HG03108 (cell line): ENCODE results near the gene EAF2.
"Not testable (repeated sequence)": the region's sequence is repeated elsewhere in the genome, so short reads cannot be mapped to it uniquely, and the experiment has no call there.

ENCODE experiments used
- ATAC-seq: cut with Tn5 transposase; IDR thresholded peaks from one replicate; pipeline ENCODE4 v1.9.1; 2021; ENCODE audit warnings: moderate library complexity; ENCODE audit not compliant: unreplicated experiment

Gene EAF2

GRCh38 chr3:121857778-121858177 lies 22.8 kb downstream of the EAF2 start:
- ATAC-seq: not testable (repeated sequence)

- not testable (repeated sequence) for ATAC-seq
Measured at GRCh38 chr3:121863247-121863646, 28.2 kb downstream of the EAF2 start.

GRCh38 chr3:121863801-121864200 lies 28.8 kb downstream of the EAF2 start:
- ATAC-seq: no peak

- no peak for ATAC-seq
Measured at GRCh38 chr3:121869736-121870135, 34.7 kb downstream of the EAF2 start.

- no peak for ATAC-seq
Measured at GRCh38 chr3:121870717-121871116, 35.7 kb downstream of the EAF2 start.

GRCh38 chr3:121871430-121871829 lies 36.4 kb downstream of the EAF2 start:
- ATAC-seq: no peak

GRCh38 chr3:121878411-121878810 lies 43.4 kb downstream of the EAF2 start:
- no peak for ATAC-seq

GRCh38 chr3:121883507-121883906 lies 48.5 kb downstream of the EAF2 start:
- no peak for ATAC-seq

- no peak for ATAC-seq
Measured at GRCh38 chr3:121885386-121885785, 50.4 kb downstream of the EAF2 start.

GRCh38 chr3:121894301-121894990 lies 59.4 kb downstream of the EAF2 start, which contains the start of gene SLC15A2:
SLC15A2 (plus strand) TSS chr3:121894401; CDS start chr3:121894477, 76 bp downstream.
- ATAC-seq: no peak

- no peak for ATAC-seq
Measured at GRCh38 chr3:121895121-121895520, 60.1 kb downstream of the EAF2 start.

- ATAC-seq: no peak
Measured at GRCh38 chr3:121895736-121896135, 60.7 kb downstream of the EAF2 start.

- no peak for ATAC-seq
Measured at GRCh38 chr3:121896823-121897222, 61.8 kb downstream of the EAF2 start.

GRCh38 chr3:121897296-121897695 lies 62.3 kb downstream of the EAF2 start:
- no peak for ATAC-seq

- no peak for ATAC-seq
Measured at GRCh38 chr3:121913305-121913990, 78.4 kb downstream of the EAF2 start.

GRCh38 chr3:121914081-121914998 lies 79.3 kb downstream of the EAF2 start:
- ATAC-seq: no peak

- no peak for ATAC-seq
Measured at GRCh38 chr3:121916189-121916588, 81.2 kb downstream of the EAF2 start.

GRCh38 chr3:121918779-121919483 lies 83.9 kb downstream of the EAF2 start:
- no peak for ATAC-seq

- ATAC-seq: no peak
Measured at GRCh38 chr3:121924734-121925133, 89.7 kb downstream of the EAF2 start.

GRCh38 chr3:121926380-121926779 lies 91.4 kb downstream of the EAF2 start:
- no peak for ATAC-seq
